ENCODE data around the gene AKR7A3. TPM values are rescaled to one million over a fixed set of nuclear protein-coding genes. Genes with fewer than 3 reads are reported as not detected.

AKR7A3 gene
- total RNA-seq, 1 donor from 2014 or later = 1.5 TPM

DNA sequence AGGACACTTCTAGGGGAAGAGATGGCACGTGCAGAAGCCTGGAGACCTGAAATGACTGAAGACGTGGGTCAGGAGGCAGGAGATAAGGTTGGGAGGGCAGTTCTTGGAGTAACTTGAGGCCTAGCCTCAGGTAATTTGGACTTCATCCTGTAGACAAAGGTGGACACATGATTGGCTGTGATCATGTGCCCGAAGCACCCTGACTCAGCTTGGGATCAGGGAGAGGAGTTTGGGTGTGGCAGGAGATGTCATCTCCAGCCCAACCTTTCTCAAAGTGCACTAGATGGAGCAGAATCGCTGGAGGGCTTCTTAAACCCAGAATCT is 25.0 kb upstream of the AKR7A3 start:
- Mint-ChIP-seq H3K27me3 (ENCODE audit: unreplicated experiment) (no peaks in the 10 kb centered on the region), H3K9me3 (ENCODE audit: unreplicated experiment) (no peaks in the 10 kb centered on the region), H3K4me3 (ENCODE audit: unreplicated experiment) (peak overlapping the region; percentile 81), H3K4me1 (ENCODE audit: unreplicated experiment) (peaks cover 52% of the 10 kb centered on the region), H3K36me3 (ENCODE audit: unreplicated experiment) (peaks cover 13% of the 10 kb centered on the region), H3K27ac (ENCODE audit: unreplicated experiment) (peak overlapping the region; percentile 71)
- TF ChIP-seq, protein P1, sequence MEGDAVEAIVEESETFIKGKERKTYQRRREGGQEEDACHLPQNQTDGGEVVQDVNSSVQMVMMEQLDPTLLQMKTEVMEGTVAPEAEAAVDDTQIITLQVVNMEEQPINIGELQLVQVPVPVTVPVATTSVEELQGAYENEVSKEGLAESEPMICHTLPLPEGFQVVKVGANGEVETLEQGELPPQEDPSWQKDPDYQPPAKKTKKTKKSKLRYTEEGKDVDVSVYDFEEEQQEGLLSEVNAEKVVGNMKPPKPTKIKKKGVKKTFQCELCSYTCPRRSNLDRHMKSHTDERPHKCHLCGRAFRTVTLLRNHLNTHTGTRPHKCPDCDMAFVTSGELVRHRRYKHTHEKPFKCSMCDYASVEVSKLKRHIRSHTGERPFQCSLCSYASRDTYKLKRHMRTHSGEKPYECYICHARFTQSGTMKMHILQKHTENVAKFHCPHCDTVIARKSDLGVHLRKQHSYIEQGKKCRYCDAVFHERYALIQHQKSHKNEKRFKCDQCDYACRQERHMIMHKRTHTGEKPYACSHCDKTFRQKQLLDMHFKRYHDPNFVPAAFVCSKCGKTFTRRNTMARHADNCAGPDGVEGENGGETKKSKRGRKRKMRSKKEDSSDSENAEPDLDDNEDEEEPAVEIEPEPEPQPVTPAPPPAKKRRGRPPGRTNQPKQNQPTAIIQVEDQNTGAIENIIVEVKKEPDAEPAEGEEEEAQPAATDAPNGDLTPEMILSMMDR (IDR thresholded peaks at IDR 0.05) = no peak
- no peak for DNase-seq (ENCODE audit: extremely low spot score, unreplicated experiment)

GRCh38 chr1:19312782-19313635 is 24.4 kb upstream of the AKR7A3 start:
- Mint-ChIP-seq H3K4me1 (ENCODE audit: unreplicated experiment) (peaks cover 52% of the 10 kb centered on the region), H3K36me3 (ENCODE audit: unreplicated experiment) (peaks cover 12% of the 10 kb centered on the region), H3K27me3 (ENCODE audit: unreplicated experiment) (no peaks in the 10 kb centered on the region), H3K9me3 (ENCODE audit: unreplicated experiment) (no peaks in the 10 kb centered on the region), H3K4me3 (ENCODE audit: unreplicated experiment) (peak overlapping the region; percentile 81), H3K27ac (ENCODE audit: unreplicated experiment) (peak overlapping the region; percentile 71)
- no peak for DNase-seq (ENCODE audit: extremely low spot score, unreplicated experiment)
- TF ChIP-seq, protein P1 (IDR thresholded peaks at IDR 0.05) = no peak

DNA sequence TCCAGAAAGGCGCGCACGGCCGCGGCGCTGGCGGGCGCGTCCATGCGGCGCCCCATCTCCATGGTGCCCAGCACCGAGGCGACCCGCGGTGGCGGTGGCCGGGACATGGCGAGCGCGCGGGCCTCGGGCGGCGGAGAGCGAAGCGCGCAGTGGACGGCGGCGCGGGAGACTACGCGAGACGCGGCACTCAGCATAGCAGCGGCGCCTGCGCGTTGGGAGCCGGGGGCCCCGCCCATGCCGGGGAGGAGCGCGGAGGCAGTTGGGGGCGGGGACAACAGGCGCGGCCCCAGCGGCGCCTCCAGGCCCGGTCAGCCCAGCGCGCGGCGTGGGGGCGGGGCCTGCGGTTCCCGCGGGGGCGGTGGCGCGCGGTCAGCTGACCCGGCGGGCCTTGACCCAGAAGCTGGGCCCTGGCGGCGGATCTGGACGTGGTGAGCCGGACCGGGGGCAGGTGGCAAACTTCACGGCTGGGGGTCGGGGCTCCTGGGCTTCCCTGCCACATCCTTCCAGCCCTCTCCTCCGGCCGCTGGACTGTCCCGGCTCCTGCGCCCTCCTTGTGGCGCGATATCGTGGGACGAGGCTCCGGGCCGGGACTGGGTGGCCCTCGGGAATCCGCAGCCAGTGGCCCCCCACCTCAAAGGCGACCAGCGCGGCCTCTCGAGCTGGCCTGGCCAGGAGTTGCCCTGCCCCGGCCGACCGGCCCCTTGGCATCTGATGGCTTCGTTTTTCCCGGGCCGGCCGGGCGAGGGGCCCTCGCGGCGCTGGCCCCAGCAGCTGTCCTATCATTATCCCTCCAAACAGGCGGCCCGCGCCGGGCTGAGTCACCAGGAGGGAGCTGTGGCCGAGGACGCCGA is 23.6 kb upstream of the AKR7A3 start, which contains the start of the genes AKR7A2 and SLC66A1:
AKR7A2 (minus strand) TSS at position 214 of the 851 bp plus-strand sequence; CDS start at position 194, 20 bp downstream.
SLC66A1 (plus strand) TSS at position 396 of the 851 bp plus-strand sequence. CDS start 5,352 bp downstream, outside the sequence.
- Mint-ChIP-seq H3K27me3 (ENCODE audit: unreplicated experiment) (no peaks in the 10 kb centered on the region), H3K4me3 (ENCODE audit: unreplicated experiment) (peak within 1 kb of the TSS; percentile 88), H3K27ac (ENCODE audit: unreplicated experiment) (peak within 1 kb of the TSS; percentile 71), H3K36me3 (ENCODE audit: unreplicated experiment) (peaks cover 16% of the 10 kb centered on the region), H3K4me1 (ENCODE audit: unreplicated experiment) (peaks cover 52% of the 10 kb centered on the region), H3K9me3 (ENCODE audit: unreplicated experiment) (no peaks in the 10 kb centered on the region)
- TF ChIP-seq, protein P1 (IDR thresholded peaks at IDR 0.05) = peak; percentile 12
- peak; percentile 98 for DNase-seq (ENCODE audit: extremely low spot score, unreplicated experiment)

- peaks cover 52% of the 10 kb centered on the region for H3K4me1 Mint-ChIP-seq (ENCODE audit: unreplicated experiment)
- TF ChIP-seq, protein P1 (IDR thresholded peaks at IDR 0.05) = no peak
- DNase-seq (ENCODE audit: extremely low spot score, unreplicated experiment) = no peak
- H3K27ac Mint-ChIP-seq (ENCODE audit: unreplicated experiment) = peak overlapping the region; percentile 68
- H3K9me3 Mint-ChIP-seq (ENCODE audit: unreplicated experiment) = no peaks in the 10 kb centered on the region
- peak overlapping the region; percentile 88 for H3K4me3 Mint-ChIP-seq (ENCODE audit: unreplicated experiment)
- H3K36me3 Mint-ChIP-seq (ENCODE audit: unreplicated experiment) = peaks cover 19% of the 10 kb centered on the region
- no peaks in the 10 kb centered on the region for H3K27me3 Mint-ChIP-seq (ENCODE audit: unreplicated experiment)
These were observed 22.9 kb upstream of the AKR7A3 start for GRCh38 chr1:19311503-19311930.
